Vagina (tissue), 2 donors: Measurements from ENCODE around the gene SEMA5B. TPM values are rescaled to one million over a fixed set of nuclear protein-coding genes. Genes with fewer than 3 reads are reported as not detected.

Experiments
- DNase-seq, 2 donors: peaks; one replicate each; pipeline ENCODE4 v3.0.0-alpha.2; 2017; ENCODE audit errors: extremely low spot score in 2 of 2
- H3K27ac ChIP-seq: fragments of 200-600 bp; sonication (generic); one replicate; pipeline ENCODE4 v1.5.1; 2019
- H3K27me3 ChIP-seq: fragments of 200-600 bp; sonication (generic); one replicate; pipeline ENCODE4 v1.5.1; 2019
- H3K36me3 ChIP-seq, 2 donors: fragments of 200-600 bp; sonication (generic); one replicate each; pipeline ENCODE4 v1.5.1; 2017 to 2019
- H3K4me1 ChIP-seq: fragments of 200-600 bp; sonication (generic); one replicate; pipeline ENCODE4 v1.5.1; 2019
- H3K4me3 ChIP-seq, 2 donors: fragments of 200-600 bp; sonication (generic); 1 replicate in 1 of 2; 2 replicates in 1 of 2; pipeline ENCODE4 v1.5.1; 2016 to 2019
- H3K9me3 ChIP-seq: fragments of 200-600 bp; sonication (generic); one replicate; pipeline ENCODE4 v1.5.1; 2019
- CTCF ChIP-seq, 3 experiments: fragments of 450-650 bp in 2 of 3; fragments of 200-600 bp in 1 of 3; sonication (generic) in 1 of 3; IDR thresholded peaks; one replicate each; pipeline ENCODE4 v1.5.1; 2017 to 2019; ENCODE audit warnings: antibody characterized with exemption in 3 of 3, mild to moderate bottlenecking in 2 of 3, moderate library complexity in 2 of 3
- POLR2A ChIP-seq, 2 donors: fragments of 450-650 bp; IDR thresholded peaks; one replicate each; pipeline ENCODE4 v1.6.1; 2017; ENCODE audit warnings: antibody characterized with exemption in 2 of 2, mild to moderate bottlenecking in 2 of 2, moderate library complexity in 2 of 2
- POLR2AphosphoS5 ChIP-seq, 2 donors: sonication (generic); formaldehyde crosslinking; IDR thresholded peaks; one replicate each; pipeline ENCODE4 v1.9.0; 2017; ENCODE audit warnings: antibody characterized with exemption in 2 of 2, mild to moderate bottlenecking in 2 of 2, low read depth in 1 of 2; ENCODE audit not compliant: insufficient read depth in 1 of 2
- intact Hi-C: fragments of 100-400 bp; cut with DNase I; formaldehyde crosslinking; loops from one replicate; pipeline ENCODE4 v1.15.1; 2023
- total RNA-seq: library from RNA; depleted of rRNA; stranded (reverse); fragments of >200 nt; gene quantifications from one replicate; pipeline ENCODE4 v1.2.3, GENCODE V29; 2016

SEMA5B gene
- total RNA-seq, 1 donor from 2014 or later, result 0.25 TPM

GRCh38 chr3:122972141-122972540 lies 55.4 kb downstream of the SEMA5B start:
- intact Hi-C loops, result no loop called here
- Histone ChIP-seq H3K27ac (no peak overlapping the region), H3K9me3 (no peaks in the 10 kb centered on the region), H3K4me3 (no peak overlapping the region), H3K4me1 (peaks cover 30% of the 10 kb centered on the region), H3K36me3 (no peaks in the 10 kb centered on the region), H3K27me3 (no peaks in the 10 kb centered on the region)
- TF ChIP-seq CTCF (IDR thresholded peaks at IDR 0.05) (no peak), POLR2AphosphoS5 (IDR thresholded peaks at IDR 0.05; ENCODE audit: insufficient read depth in 1 of 2, low read depth in 1 of 2) (no peak), POLR2A (IDR thresholded peaks at IDR 0.05) (no peak)
- no peak for DNase-seq

DNA sequence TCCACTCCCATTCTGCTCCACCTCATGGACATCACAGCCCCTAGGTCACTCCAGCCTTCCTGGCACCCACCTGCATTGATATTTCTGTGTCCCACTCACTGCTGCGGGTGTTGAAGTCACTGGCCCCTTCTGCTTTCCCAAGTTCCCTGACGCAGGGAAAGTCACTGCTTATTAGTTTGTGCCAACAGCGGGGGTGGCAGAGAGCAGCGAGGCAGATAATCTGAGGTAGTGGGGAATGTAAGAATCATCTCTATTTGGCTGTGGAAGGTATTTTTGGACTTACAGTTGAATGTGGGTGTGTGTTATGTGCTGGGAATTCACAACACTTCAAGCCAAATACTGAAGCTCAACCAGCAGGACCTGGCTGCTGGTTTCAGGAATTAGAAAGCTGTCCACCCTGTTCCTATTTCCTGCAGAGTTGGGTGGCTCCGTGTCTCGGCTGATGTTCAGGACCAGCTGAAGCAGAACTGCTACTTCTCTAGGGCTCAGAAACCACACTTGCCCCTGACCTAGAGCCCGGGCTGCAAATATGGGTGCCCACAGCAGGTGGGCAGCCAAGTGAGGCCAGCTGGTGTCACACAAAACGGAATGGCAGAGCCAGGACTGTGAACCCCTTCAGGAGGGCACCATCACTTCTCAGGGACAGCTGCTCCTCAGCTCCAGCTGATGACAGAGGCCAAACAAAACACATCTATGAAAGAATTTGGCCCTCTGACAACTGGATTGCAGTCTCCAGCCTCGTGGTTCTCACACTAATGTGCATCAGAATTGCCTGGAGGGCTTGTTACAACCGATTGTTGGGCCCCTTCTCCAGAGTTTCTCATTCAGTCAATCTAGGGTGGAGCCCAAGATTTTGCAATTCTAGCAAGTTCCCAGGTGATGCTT lies 57.7 kb downstream of the SEMA5B start:
- peaks cover 18% of the 10 kb centered on the region for H3K4me1 ChIP-seq
- H3K36me3 ChIP-seq, result no peaks in the 10 kb centered on the region
- intact Hi-C loops, result no loop called here
- H3K27ac ChIP-seq, result peak overlapping the region; percentile 23
- no peak for DNase-seq
- H3K27me3 ChIP-seq, result no peaks in the 10 kb centered on the region
- no peaks in the 10 kb centered on the region for H3K9me3 ChIP-seq
- no peak overlapping the region for H3K4me3 ChIP-seq
- TF ChIP-seq CTCF (IDR thresholded peaks at IDR 0.05) (no peak), POLR2A (IDR thresholded peaks at IDR 0.05) (no peak), POLR2AphosphoS5 (IDR thresholded peaks at IDR 0.05; ENCODE audit: insufficient read depth in 1 of 2, low read depth in 1 of 2) (no peak)

DNA sequence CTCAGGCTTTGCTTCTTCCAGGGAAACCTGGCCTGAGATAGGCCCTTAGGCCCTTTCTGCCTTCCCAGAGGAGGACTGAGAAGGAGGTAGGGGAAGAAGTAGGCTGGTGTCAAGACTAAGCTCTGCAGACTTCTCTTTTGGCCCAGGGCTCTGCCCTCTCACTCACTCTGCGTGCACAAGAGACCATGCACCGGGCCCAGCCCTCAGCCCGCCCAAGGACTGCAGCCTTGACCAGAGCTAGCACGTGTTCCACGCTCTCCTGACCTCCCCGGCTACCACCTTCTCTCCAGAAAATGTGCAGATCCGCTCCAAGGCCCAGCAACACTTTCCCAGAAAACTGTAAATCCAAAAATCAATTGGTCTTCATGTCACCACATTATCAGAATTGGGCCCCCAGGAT lies 59.8 kb downstream of the SEMA5B start:
- Histone ChIP-seq H3K9me3 (no peaks in the 10 kb centered on the region), H3K27me3 (no peaks in the 10 kb centered on the region), H3K27ac (no peak overlapping the region), H3K36me3 (no peaks in the 10 kb centered on the region), H3K4me3 (no peak overlapping the region), H3K4me1 (peaks cover 11% of the 10 kb centered on the region)
- DNase-seq, result no peak
- TF ChIP-seq POLR2AphosphoS5 (IDR thresholded peaks at IDR 0.05; ENCODE audit: insufficient read depth in 1 of 2, low read depth in 1 of 2), result no peak
- no peak for TF ChIP-seq CTCF (IDR thresholded peaks at IDR 0.05)
- TF ChIP-seq POLR2A (IDR thresholded peaks at IDR 0.05), result no peak
- intact Hi-C loops, result no loop called here

DNA sequence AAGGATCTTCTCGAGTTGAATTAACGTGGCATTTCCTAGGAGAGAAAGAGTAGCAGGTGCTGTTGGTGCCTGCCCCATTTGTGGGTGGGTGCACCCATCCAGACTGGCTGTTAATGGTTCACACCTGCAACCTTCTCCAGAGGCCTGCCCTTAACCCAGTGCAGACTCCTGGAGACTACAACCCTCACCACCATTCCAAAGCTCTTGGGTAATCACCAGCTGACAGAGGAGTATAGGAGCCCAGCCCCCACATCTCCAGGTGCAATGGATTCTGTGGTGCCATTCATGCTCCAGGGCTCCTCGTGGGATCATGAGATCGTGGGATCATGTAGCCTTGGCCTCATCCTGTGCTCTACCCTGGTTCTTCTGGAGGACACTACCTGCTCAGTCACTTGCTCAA lies 60.2 kb downstream of the SEMA5B start:
- TF ChIP-seq POLR2A (IDR thresholded peaks at IDR 0.05) (no peak), POLR2AphosphoS5 (IDR thresholded peaks at IDR 0.05; ENCODE audit: insufficient read depth in 1 of 2, low read depth in 1 of 2) (no peak), CTCF (IDR thresholded peaks at IDR 0.05) (no peak)
- H3K27me3 ChIP-seq, result no peaks in the 10 kb centered on the region
- H3K36me3 ChIP-seq, result no peaks in the 10 kb centered on the region
- H3K27ac ChIP-seq, result no peak overlapping the region
- intact Hi-C loops, result no loop called here
- peaks cover 11% of the 10 kb centered on the region for H3K4me1 ChIP-seq
- H3K9me3 ChIP-seq, result no peaks in the 10 kb centered on the region
- H3K4me3 ChIP-seq, result no peak overlapping the region
- no peak for DNase-seq

DNA sequence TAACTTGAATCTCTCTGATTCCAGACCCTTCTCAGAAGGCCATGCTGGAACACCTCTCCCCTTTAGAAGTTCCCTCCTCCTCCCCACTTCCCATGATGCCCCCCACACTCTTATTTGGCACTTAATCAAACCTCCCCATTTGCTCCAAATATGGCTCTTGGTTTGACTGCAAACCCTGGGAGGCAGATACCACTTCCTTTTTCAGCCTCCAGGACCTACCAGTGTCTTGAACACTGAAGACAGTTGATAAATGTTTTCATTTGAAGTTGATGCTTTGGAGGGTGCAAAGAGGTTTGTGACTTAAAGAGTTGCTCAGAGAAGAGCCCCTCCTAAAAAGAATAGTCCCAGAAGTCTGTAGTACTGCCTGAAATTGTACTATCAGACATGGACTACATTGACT lies 61.5 kb downstream of the SEMA5B start:
- intact Hi-C loops, result no loop called here
- DNase-seq, result no peak
- H3K27ac ChIP-seq, result no peak overlapping the region
- no peaks in the 10 kb centered on the region for H3K27me3 ChIP-seq
- TF ChIP-seq POLR2AphosphoS5 (IDR thresholded peaks at IDR 0.05; ENCODE audit: insufficient read depth in 1 of 2, low read depth in 1 of 2) (no peak), POLR2A (IDR thresholded peaks at IDR 0.05) (no peak), CTCF (IDR thresholded peaks at IDR 0.05) (no peak)
- no peaks in the 10 kb centered on the region for H3K9me3 ChIP-seq
- peaks cover 11% of the 10 kb centered on the region for H3K4me1 ChIP-seq
- H3K36me3 ChIP-seq, result no peaks in the 10 kb centered on the region
- no peak overlapping the region for H3K4me3 ChIP-seq
